HG03066 (cell line): Measurements from ENCODE around the gene FBXW7.

Experiments
- ATAC-seq: cut with Tn5 transposase; IDR thresholded peaks from one replicate; pipeline ENCODE4 v1.9.1; 2021; ENCODE audit warnings: low read depth; ENCODE audit not compliant: unreplicated experiment

Gene FBXW7

GRCh38 chr4:152479428-152480026, 56.4 kb downstream of the FBXW7 start:
- no peak for ATAC-seq

GRCh38 chr4:152478461-152479237, 57.2 kb downstream of the FBXW7 start:
- ATAC-seq: no peak

DNA sequence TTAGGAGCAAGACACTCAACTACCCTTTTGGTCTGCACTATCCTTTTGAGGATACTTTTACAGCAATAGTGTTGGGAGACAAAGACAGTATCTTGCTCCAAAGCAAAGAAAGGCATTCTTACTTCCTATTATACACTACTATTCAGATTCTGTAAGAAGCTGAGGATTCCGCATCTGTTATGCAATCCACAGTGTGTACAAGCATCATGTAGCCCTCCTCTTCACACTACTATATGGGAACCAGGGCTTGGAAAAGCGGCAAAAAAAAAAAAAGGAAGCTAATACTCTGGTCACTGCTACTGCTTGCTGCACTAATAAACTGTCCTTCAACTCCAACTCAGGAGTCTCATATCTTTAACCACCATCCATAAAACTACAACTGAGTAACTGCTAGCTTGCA, 59.1 kb downstream of the FBXW7 start:
- no peak for ATAC-seq

DNA sequence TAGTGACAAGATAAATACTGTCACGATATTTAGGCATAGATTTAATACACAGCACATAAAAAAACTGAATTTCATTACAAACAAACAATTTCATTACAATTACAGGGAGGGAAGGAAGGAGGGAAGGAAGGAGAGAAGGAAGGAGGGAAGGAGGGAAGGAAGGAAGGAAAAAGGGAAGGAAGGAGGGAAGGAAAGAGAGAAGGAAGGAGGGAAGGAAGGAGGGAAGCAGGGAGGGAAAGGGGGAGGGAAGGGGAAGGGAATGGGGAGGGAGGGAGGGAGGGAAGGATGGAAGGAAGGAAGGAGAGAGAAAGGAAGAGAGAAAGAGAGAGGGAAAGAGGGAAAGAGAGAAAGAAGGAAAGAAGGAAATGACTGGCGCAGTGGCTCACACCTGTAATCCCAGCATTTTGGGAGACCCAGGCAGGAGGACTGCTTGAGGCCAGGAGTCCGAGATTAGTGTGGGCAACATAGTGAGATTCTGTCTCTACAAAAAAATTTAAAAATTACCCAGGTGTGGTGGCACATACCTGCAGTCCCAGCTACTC, 64.6 kb downstream of the FBXW7 start:
- no peak for ATAC-seq

- no peak for ATAC-seq
Observed at GRCh38 chr4:152468408-152468807, 67.5 kb downstream of the FBXW7 start.

- no peak for ATAC-seq
Observed at GRCh38 chr4:152467101-152467500, 68.8 kb downstream of the FBXW7 start.

DNA sequence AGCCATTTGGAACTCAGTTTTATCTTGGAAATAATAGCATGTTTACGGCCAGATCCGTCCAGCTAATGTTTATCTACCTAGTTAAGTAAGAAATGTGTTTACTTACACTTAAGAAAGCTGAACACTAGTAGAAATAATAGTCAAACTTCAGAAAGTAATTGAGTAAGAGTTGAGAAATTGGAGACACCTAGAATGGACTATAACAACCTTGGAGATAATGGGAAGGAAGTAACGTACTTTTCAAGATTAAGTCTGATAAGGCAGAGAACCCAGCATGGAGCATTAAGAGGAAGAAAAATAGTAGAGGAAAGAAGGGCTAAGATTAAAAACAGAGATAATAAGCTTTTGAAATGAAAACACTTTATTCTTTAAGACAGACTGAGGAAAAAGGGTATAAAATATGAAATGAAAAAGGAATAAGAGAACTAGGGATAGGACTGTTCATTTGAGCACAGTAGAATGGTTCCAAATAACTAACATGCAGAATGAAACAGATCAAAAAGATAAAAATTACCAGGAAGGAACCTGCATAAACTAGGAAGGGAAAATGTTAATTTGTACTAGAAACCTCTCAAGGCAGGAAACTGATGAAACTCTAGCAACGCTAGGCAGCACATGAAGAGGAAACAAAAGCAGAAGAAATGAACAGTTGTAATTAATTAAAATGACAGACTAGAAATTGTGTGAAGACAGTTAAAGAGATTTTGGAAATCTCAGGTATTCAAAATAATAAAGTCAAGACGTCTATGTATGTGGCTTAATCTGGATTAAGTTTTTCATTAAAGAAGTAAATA, 71.7 kb downstream of the FBXW7 start:
- no peak for ATAC-seq

DNA sequence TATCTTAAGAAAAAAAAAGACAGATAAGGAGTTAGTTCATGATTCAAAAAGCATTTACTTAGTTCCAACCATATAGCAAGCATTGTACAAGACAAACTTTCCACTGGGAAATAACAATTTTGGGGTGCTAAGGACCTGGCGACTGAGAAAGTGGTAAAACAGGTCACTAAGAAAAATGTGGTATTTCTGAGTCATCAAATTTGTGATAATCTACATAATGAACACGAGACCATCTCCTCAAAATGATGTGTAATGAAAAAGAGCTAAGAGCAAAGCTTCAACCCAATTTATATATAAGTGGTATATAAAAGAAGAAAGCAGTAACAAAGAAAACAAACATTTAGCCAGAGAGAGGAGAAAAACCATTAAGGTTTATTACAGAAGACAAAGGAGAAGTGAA, 72.3 kb downstream of the FBXW7 start:
- ATAC-seq: no peak

DNA sequence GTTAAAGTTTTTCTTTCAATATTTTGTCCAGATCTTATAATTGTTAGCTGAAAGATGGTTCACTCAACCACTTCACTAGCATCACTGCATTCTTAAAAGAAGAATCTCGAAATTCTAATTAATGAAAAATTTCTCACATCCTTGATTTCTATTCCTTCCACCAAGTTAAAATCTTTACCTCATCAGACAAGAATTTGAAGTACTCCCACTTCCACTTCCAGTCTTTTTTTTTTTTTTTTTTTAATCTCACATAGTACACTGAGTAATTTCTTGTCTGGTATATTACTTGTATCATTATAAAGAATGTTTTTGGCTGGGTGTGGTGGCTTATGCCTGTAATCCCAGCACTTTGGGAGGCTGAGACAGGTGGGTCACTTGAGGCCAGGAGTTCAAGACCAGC, 73.2 kb downstream of the FBXW7 start:
- no peak for ATAC-seq

GRCh38 chr4:152462047-152462446, 73.8 kb downstream of the FBXW7 start:
- peak; percentile 62 for ATAC-seq

GRCh38 chr4:152460488-152460887, 75.4 kb downstream of the FBXW7 start:
- no peak for ATAC-seq

GRCh38 chr4:152459326-152459725, 76.6 kb downstream of the FBXW7 start:
- ATAC-seq: no peak

DNA sequence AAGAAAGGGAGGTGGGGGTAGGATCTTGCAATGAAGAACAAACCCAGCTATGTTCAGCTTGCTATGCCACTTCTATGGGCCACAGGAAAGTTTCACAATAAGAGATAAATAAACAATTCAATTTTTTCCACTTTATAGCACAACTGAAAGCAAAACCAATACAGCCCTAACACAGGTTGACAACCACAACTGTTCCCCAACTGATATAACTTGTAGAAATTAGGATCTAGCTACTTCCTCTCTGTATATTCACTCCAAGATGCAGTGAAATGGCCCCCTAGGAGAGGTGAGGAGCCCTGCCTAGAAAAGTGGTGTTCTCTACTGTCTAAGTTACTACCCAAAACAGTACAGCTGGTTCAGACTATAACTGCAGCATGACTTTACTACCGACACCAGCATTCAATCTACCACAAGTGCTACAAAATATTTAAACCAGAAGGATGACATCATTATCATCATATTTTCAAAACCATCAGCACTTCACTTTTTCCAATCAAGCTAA, 77.0 kb downstream of the FBXW7 start:
- ATAC-seq: peak; percentile 35

GRCh38 chr4:152456609-152457008, 79.3 kb downstream of the FBXW7 start:
- ATAC-seq: no peak

DNA sequence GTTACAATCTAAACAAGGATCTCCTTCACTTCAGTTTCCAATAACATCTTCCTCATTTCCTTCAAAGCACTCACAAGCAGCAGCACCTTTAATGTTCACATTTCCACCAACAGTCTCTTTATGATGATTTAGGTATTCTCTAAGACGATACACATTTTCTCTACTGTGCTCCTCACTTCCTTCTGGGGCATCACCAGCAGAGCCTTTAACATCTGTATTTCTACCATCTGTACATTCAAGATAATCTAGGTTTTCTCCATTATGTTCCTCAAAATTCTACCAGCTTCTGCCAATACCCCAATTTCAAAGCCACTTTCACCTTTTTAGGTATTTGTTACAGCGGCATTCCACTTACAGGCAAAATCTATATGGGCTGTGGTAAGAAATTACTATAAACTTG, 80.6 kb downstream of the FBXW7 start:
- ATAC-seq: no peak

- ATAC-seq: no peak
Observed at GRCh38 chr4:152454398-152455011, 81.4 kb downstream of the FBXW7 start.

DNA sequence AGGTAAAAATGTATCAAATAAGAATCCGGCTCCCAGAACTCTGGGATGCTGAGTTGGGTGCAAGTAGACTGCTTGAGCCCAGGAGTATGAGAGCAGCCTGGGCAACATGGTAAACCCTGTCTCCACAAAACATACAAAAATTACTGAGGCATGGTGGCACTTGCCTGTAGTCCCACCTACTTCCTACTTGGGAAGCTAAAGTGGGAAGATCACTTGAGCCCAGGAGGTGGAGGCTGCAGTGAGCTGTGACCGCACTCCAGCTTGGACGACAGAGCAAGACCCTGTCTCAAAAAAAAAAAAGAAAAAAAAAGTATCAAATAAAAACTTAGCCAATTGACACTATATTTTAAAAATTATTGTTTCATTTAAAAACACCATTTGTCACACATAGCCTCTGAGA, 84.4 kb downstream of the FBXW7 start:
- ATAC-seq: no peak

- ATAC-seq: no peak
Observed at GRCh38 chr4:152448854-152449253, 87.0 kb downstream of the FBXW7 start.

DNA sequence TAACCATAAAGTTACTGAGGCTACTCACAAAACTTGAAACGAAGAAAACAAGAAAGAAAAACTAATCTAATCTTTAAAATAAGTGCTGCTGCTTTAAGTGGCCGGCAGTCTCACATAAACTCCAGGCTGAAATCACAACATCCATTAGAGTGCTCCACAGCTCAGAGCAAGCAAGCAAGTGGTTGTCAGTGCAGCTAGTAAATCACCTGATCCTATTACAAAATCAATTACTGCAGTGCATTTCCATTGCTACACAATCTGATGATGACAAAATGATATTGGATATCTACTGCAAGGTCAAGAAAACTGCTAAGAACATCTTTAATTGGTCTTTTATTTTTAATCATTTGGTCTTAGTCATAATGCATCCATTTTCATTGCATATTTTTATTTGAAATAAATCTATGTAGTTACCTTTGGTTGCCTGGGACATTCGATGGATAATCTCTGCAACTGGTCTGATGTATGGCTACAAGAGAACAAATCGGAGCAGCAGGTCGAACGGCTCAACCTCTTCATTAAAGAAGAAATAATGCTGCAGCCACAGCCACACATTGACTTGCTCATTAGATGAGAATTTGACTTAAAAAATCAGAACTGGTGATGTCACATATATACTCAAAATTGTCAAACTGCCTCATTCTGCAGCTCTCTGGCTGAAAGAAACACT, 87.7 kb downstream of the FBXW7 start:
- no peak for ATAC-seq

GRCh38 chr4:152443859-152444258, 92.0 kb downstream of the FBXW7 start:
- ATAC-seq: no peak
